ENCODE data around the gene MEIS3. TPM values are rescaled to one million over a fixed set of nuclear protein-coding genes. Genes with fewer than 3 reads are reported as not detected.

The MEIS3 gene
- total and polyA plus RNA-seq, 10 of the 15 experiments (the other 5 are each of a cell fraction or from before 2014, with no cell fraction given): 0.05 to 0.23 TPM; not detected in 8

GRCh38 chr19:47416643-47416985 is 2.7 kb downstream of the MEIS3 start:
- in situ Hi-C loops (cut with MboI) (no loop called here), intact Hi-C loops (cut with micrococcal nuclease; ENCODE audit: unreplicated experiment) (no loop called here)
- no peak; the same call in 2 of the 3 replicates for ATAC-seq
- H4K20me1 ChIP-seq (ENCODE audit: control insufficient read depth, insufficient read depth): no peaks in the 10 kb centered on the region
- no peaks in the 10 kb centered on the region for H3K36me3 ChIP-seq (ENCODE audit: control insufficient read depth in 2 of 2, insufficient read depth in 2 of 2, low read length in 1 of 2)
- TF ChIP-seq, protein P1, sequence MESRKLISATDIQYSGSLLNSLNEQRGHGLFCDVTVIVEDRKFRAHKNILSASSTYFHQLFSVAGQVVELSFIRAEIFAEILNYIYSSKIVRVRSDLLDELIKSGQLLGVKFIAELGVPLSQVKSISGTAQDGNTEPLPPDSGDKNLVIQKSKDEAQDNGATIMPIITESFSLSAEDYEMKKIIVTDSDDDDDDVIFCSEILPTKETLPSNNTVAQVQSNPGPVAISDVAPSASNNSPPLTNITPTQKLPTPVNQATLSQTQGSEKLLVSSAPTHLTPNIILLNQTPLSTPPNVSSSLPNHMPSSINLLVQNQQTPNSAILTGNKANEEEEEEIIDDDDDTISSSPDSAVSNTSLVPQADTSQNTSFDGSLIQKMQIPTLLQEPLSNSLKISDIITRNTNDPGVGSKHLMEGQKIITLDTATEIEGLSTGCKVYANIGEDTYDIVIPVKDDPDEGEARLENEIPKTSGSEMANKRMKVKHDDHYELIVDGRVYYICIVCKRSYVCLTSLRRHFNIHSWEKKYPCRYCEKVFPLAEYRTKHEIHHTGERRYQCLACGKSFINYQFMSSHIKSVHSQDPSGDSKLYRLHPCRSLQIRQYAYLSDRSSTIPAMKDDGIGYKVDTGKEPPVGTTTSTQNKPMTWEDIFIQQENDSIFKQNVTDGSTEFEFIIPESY (IDR thresholded peaks at IDR 0.05): no peak
- no peak for TF ChIP-seq ZNF384 (IDR thresholded peaks at IDR 0.05; ENCODE audit: borderline replicate concordance, low read depth, low read length)
- TF ChIP-seq GATAD2B (conservative IDR thresholded peaks at IDR 0.05; ENCODE audit: low read depth): no peak
- TF ChIP-seq FOS (IDR thresholded peaks at IDR 0.05; ENCODE audit: borderline replicate concordance, extremely low read depth, insufficient read length): no peak
- TF ChIP-seq NR2C2 (IDR thresholded peaks at IDR 0.05; ENCODE audit: borderline replicate concordance, control insufficient read depth, insufficient read length, low read depth): no peak
- no peak for TF ChIP-seq EP300 (IDR thresholded peaks at IDR 0.05; ENCODE audit: borderline replicate concordance in 1 of 2, control insufficient read depth in 1 of 2, low read depth in 2 of 2, low read length in 2 of 2)
- TF ChIP-seq RELA (IDR thresholded peaks at IDR 0.05; ENCODE audit: borderline replicate concordance, partially characterized antibody): no peak
- TF ChIP-seq RFX5 (IDR thresholded peaks at IDR 0.05; ENCODE audit: low read depth, low read length): no peak
- no peak for TF ChIP-seq BMI1 (IDR thresholded peaks at IDR 0.05; ENCODE audit: borderline replicate concordance)
- TF ChIP-seq MEF2A (IDR thresholded peaks at IDR 0.05; ENCODE audit: insufficient read depth, low read depth, low read length): no peak
- no peak for TF ChIP-seq FOXK2 (IDR thresholded peaks at IDR 0.05)
- TF ChIP-seq IKZF2 (IDR thresholded peaks at IDR 0.05): no peak
- TF ChIP-seq MTA3 (IDR thresholded peaks at IDR 0.05; ENCODE audit: borderline replicate concordance, low read length): no peak
- TF ChIP-seq SIN3A (IDR thresholded peaks at IDR 0.05; ENCODE audit: low read depth, low read length): no peak
- no peak for TF ChIP-seq TARDBP (IDR thresholded peaks at IDR 0.05; ENCODE audit: borderline replicate concordance)
- TF ChIP-seq, protein P2, sequence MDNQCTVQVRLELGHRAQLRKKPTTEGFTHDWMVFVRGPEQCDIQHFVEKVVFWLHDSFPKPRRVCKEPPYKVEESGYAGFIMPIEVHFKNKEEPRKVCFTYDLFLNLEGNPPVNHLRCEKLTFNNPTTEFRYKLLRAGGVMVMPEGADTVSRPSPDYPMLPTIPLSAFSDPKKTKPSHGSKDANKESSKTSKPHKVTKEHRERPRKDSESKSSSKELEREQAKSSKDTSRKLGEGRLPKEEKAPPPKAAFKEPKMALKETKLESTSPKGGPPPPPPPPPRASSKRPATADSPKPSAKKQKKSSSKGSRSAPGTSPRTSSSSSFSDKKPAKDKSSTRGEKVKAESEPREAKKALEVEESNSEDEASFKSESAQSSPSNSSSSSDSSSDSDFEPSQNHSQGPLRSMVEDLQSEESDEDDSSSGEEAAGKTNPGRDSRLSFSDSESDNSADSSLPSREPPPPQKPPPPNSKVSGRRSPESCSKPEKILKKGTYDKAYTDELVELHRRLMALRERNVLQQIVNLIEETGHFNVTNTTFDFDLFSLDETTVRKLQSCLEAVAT (IDR thresholded peaks at IDR 0.05): no peak
- TF ChIP-seq IRF3 (IDR thresholded peaks at IDR 0.05): no peak
- TF ChIP-seq, protein P3, sequence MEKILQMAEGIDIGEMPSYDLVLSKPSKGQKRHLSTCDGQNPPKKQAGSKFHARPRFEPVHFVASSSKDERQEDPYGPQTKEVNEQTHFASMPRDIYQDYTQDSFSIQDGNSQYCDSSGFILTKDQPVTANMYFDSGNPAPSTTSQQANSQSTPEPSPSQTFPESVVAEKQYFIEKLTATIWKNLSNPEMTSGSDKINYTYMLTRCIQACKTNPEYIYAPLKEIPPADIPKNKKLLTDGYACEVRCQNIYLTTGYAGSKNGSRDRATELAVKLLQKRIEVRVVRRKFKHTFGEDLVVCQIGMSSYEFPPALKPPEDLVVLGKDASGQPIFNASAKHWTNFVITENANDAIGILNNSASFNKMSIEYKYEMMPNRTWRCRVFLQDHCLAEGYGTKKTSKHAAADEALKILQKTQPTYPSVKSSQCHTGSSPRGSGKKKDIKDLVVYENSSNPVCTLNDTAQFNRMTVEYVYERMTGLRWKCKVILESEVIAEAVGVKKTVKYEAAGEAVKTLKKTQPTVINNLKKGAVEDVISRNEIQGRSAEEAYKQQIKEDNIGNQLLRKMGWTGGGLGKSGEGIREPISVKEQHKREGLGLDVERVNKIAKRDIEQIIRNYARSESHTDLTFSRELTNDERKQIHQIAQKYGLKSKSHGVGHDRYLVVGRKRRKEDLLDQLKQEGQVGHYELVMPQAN (conservative IDR thresholded peaks at IDR 0.05): no peak
- TF ChIP-seq YBX1 (IDR thresholded peaks at IDR 0.05): no peak
- DNase-seq (ENCODE audit: low read depth, low spot score): no peak
- SMC1A ChIA-PET (ENCODE audit: uncharacterized antibody, unreplicated experiment): no interaction called here
- H3K27me3 ChIP-seq (replicated peaks in 1 of 2; ENCODE audit: control insufficient read depth in 2 of 2, insufficient read depth in 2 of 2, low read length in 1 of 2): peaks cover 15 to 16% of the 10 kb centered on the region in 2 experiments
- CTCF ChIA-PET: interaction anchor here (0.6 to 1.5 kb wide), 2 partner anchors 132 to 856 kb away, joined by 4 read pairs; no protein-coding TSS in a partner anchor
- POLR2A ChIA-PET: no interaction called here
- no peak for FAIRE-seq
- no TSS peak for BruUV-seq (replicated peaks)
- H3K79me2 ChIP-seq (ENCODE audit: control insufficient read depth, insufficient read depth, low read length): no peaks in the 10 kb centered on the region
- no peak overlapping the region for H3K4me2 ChIP-seq (ENCODE audit: control insufficient read depth, insufficient read depth)
- RAD21 ChIA-PET (ENCODE audit: unreplicated experiment): no interaction called here
- 11% methylated on average over 11 of the region's 12 CpGs for WGBS (ENCODE audit: insufficient coverage, insufficient replicate concordance, low lambda C conversion rate, missing lambda C conversion rate)
- no peaks in the 10 kb centered on the region; the same call in 1 of the 2 replicates for H3K4me1 ChIP-seq (ENCODE audit: control insufficient read depth, insufficient read depth, low read length)
- no peak overlapping the region for H2AFZ ChIP-seq (ENCODE audit: control insufficient read depth, low read depth, low read length)
- no peaks in the 10 kb centered on the region for H3K9me3 ChIP-seq (replicated peaks; ENCODE audit: control insufficient read depth, insufficient read depth, low read length)
- H3K27ac ChIP-seq (ENCODE audit: control insufficient read depth, insufficient read depth): no peak overlapping the region
- no peak overlapping the region for H3K9ac ChIP-seq (ENCODE audit: control insufficient read depth, insufficient read depth, low read length)
- H3K4me3 ChIP-seq: no peak overlapping the region
